ENCODE data around the gene ARMCX5. TPM values are rescaled to one million over a fixed set of nuclear protein-coding genes. Genes with fewer than 3 reads are reported as not detected.

ARMCX5 gene
- total RNA-seq (2014; rRNA removed; shearing (Covaris generic)), result 35.0 and 40.5 TPM in 2 replicates
- 21.2 and 34.0 TPM in 2 replicates for polyA plus RNA-seq (2014; cell fraction: nucleus; rRNA removed)

DNA sequence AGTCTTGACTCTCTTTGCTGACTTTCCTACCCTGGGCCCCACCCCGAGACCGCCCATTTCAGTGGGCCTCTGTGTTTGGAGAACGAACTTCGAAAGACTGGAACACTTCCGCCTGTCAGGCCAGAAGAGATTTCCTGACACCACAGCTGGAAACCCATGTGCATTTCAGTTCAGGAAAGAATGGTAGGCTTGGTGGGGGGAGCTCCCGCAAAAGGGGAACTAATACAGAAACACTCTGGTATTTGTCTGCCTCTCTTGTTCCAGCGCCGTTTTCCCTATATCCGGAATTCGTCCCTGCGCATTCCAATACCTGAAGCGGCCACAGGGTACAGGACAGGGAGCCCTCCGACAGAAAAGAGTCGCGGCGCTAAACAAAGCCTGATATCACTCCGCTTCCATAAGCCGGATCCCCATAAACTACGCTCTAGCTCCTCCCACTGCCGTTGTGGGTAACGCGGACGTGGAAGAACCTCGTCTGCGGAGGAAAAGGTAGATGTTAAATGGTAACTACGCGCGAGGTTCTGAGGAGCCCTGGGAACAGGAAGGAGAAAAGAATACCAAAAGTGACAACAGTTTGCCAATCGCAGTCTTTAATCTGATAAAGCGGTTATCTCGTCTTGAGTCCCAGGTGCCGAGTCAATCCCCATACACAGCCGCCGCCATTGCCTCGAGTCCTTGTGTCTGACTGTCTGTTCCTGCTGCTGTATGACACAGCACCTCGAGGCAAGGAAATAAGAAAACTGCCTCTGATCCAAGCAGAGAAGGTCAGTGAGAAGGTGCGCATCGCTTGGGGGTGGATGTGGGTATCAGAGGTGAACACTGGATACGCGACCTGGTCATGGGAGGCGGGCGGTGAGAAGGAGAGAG is at the start of gene ARMCX5:
Gene ARMCX5, plus strand, starts transcription at position 432 of the 867 bp plus-strand sequence. CDS start 2,627 bp downstream, outside the sequence.
- peak; percentile 86 for DNase-seq (ENCODE audit: extremely low read depth, low read depth)

DNA sequence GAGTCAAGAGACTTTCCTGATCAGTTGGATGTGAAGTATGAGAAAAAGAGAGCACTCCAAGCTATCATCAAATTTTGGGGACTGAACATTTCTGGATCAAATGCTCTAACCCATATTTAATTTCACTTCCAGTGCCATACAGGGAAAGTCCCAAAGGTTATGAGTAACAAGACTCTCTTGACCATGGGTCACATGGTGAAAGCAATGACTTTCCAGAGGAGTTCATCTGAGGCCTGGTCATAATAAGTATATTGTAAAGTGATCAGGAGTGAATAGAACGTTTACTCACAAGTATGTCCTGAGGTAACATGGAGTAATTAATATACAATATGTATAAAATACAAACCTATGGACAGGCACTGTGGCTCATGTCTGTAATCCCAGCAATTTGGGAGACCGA is 40.7 kb upstream of the ARMCX5 start:
- DNase-seq (ENCODE audit: extremely low read depth, low read depth), result no peak

DNA sequence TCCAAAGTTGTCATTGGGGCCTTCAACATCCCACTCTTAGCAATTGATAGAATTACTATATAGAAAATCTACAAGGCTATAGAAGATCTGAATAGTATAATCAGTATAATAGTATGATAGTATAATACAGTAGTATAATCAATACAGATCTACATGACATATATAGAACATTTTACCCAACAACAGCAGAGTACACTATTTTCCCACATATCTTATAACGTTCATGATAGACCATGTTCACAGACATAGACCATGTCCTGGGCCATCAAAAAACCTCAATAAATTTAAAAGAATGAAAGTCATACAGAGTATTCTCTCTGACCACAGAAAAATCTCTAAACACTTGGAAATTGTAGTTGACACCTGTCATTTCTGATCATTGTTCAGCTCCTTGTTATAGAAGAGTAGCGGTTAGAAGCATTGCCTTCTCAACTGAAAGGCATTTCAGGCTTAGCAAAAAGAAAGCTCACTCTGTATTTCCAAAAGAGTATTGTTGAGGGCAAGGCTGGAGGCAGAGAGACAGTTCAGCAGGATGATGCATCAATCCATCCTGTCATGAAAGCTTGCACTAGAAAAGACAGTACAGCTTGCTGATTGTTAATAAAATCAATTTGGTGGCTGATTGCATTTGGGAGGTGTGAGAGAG is 38.8 kb upstream of the ARMCX5 start:
- no peak for DNase-seq (ENCODE audit: extremely low read depth, low read depth)

DNA sequence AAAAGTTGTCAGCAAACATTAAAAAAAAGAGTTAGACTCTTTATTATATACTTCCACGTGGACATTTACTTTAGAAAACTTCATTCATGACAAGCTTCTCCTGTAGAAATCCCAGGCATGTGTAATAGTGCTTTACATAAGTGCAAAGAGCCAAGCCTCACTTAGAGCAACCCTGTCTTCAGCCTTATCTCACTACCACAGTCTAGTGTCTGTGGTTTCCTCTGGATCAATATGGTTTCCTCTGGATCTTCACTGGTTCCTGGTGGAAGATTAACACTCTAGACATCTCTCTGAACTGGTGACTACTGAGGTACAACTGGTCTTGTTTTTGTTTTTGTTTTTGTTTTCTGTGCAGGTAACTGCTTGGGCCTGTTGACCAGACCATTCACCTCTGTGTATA is 18.4 kb upstream of the ARMCX5 start:
- DNase-seq (ENCODE audit: extremely low read depth, low read depth), result no peak

DNA sequence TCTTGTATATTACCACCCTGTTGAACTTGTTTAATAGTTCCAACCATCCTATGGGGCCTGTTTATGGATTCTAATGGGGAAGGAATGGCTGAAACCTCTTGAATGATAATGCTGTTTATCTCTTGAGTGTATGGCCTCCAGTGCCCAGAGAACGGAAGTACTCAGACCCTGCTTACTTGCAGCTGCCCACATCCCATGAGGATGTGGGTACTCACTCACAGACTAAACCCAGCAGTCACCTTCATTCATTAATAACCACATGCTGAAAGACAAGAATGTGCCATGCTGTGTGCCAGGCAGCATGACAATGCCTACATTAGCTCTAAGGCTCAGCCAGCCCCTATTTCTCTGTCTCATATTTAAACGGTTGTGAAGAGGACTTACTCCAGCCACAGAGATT is 5.9 kb upstream of the ARMCX5 start:
- DNase-seq (ENCODE audit: extremely low read depth, low read depth), result no peak

DNA sequence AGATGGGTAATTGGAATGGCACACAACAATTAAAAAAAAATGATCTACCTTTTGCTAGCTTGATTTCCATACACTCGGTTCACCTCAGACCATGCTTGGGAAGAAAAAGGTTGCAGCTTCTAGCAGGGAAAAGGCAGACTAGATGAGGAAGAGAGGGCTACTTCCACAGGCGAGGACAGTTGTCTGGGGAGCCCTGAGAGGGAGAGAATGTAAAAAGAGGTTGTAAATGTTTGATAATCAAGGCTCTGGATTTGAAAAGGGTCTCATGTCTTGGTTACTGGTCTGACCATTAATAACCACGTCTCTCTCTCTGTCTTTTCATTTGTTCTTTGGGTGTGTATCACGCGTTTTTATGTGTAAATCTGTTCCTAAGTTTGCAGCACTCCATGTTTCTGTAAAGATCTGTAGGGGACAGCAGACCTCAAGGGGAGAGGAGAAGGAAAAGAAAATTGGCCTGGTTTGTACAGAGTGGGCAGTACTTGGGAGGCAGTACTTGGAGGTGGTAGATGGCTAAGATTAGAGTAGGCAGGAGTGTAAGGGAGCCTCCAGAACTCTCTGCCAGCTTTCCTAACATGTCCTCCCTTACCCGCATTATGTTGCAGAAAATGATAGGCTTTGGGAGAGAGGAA is 750 bp downstream of the ARMCX5 start:
- no peak for DNase-seq (ENCODE audit: extremely low read depth, low read depth)

DNA sequence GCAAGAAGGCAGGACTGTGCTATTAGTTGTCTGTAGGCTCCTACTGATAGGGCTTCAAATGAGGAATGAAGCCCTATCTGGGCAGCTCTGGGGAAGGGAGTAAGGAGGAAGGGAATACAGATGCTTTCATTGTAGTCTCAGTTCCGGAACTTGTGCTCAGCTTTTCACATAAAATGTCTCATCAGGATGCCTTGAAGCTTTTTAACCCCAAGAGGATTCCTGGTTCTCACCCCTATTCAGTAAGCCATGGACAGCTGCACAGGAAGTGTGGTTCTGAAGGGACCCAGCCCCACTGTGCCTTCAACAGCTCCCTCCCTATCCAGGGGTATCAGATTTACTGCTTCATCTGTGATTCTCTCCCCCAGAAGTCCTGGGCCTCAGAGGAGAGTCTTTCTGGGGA is 5.0 kb downstream of the ARMCX5 start:
- no peak for DNase-seq (ENCODE audit: extremely low read depth, low read depth)

DNA sequence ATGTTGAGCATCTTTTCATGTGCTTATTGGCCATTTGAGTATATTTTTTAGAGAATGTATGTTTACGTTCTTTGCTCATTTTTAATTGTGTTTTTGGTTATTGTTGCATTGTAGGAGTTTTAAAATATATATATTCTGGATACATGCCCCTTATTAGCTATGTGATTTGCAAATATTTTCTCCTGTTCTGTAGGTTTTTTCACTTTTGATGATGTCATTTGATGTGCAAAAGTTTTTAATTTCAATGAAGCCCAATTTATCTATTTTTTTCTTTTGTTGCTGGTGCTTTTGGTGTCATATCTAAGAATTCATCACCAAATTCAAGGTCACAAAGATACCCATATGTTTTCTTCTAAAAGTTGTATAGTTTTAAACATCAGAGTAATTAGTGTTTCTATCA is 6.8 kb downstream of the ARMCX5 start:
- no peak for DNase-seq (ENCODE audit: extremely low read depth, low read depth)

DNA sequence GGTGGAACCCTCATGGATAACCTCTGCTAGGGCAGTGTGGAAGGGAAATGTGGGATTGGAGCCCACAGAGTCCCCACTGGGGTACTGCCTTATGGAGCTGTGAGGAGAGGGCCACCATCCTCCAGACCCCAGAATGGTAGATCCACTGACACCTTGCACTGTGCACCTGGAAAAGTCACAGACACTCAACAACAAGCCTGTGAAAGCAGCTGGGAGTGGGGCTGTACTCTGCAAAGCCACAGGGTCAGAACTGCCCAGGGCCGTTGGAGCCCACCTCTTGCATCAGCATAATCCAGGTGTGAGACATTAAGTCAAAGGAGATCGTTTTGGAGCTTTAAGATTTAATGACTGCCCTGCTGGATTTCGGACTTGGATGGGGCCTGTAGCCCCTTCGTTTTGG is 11.6 kb downstream of the ARMCX5 start:
- DNase-seq (ENCODE audit: extremely low read depth, low read depth), result no peak

DNA sequence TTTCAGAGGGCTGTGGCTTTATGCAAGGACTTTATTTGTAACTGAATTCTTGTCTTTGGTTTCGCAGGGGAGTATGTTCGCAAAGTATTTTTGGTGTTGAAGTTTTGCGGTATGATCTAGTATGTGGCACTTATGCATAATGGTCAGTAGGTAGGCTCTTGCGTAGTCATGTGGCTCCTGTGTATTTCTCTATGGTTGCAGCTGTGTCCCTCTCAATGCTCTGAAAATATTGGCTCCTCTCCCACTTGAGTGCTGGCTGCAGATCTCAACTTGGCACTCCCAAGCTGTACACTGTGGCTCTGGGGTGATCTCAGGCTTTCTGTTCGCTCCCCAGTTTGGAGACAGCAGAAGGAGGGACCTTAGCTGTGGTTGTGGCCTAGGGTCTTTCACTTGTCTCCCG is 24.8 kb downstream of the ARMCX5 start:
- DNase-seq (ENCODE audit: extremely low read depth, low read depth), result no peak

DNA sequence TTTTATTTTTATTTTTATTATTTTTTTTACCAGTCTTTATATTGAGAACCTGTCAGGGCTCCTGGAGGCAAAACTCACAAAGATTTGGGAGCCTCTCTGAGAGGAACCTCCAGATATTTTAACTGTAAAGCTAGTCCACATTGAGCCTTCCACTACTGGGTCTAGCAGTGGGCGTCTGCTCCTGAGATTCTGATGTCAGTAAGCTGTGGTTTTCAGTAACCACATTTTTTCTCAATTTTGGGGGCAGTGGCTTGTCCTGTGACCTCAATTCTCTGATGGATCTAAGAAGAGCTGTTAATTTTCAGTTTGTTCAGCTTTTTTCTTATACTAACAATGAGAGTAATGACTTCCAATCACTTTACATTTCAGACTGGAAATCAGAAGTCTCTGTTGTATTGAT is 28.3 kb downstream of the ARMCX5 start:
- DNase-seq (ENCODE audit: extremely low read depth, low read depth), result no peak

DNA sequence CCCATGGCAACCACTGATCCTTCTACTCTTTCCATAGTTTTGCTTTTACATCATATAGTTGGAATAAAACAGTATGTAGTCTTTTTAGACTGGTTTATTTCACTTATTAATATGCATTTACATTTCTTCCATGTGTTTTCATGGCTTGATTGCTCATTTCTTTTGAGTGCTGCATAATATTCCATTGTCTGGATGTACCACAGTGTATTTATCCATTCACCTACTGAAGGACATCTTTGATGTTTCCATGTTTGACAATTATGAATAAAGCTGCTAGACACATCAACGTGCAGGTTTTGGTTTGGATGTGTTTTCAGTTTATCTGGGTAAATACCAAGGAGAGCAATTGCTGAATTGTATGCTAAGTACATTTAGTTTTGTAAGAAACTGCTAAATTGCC is 38.2 kb downstream of the ARMCX5 start:
- DNase-seq (ENCODE audit: extremely low read depth, low read depth), result no peak

DNA sequence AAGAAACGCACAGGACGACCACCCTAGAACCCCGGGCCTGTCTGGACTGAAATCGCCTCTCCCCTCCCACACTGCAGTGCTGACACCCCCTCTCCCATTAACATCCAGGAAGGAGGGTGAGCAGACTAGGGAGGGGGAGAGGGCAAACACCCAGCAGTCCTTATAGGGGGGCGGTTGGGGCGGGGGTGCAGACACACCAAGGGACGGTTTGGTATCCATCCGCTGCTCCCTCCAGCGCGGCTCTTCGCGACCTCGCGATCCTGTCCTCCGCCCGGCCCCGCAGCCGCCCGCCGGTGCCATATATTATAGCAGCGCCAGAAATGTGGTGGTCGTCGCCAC is 51.6 kb downstream of the ARMCX5 start:
- DNase-seq (ENCODE audit: extremely low read depth, low read depth), result no peak

DNA sequence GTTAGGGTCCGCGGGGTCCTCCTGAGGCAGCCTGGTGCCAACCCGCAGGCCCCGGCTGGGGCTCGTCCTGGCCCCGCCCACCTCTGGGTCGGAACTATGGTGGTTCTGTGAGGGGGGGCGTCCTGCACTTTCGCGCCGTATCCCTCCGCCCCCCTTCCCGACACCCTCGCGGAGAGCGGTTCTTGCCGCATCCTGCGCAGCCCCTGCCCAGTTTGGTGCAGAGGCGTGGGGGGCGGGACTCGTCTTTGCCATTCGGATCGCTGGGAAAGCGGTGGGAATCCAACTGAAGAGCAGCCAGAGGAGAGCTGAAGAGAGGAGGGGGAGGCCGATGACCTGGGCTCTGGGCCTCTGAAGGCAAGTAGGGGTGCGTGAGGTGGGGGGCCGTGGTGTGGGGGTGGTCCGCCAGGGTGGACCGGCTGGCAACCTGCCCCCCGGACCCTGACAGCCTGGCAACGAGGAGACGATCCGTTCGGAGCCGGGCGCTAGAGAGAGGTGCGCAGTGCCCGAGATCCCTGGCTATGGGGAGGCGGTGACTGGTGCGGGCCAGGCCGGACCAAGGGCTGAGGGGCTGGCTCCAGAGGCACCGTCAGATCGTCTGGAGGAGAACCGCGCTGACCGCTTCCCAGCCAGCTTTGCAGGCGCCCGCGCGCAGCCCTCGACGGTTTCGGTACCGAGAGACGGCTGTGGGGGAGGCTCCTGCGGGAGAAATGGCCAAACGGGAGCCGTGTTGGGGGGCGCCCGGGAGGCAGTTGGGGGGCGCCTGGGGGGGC is 52.1 kb downstream of the ARMCX5 start, which contains the start of gene GPRASP1:
Gene GPRASP1, plus strand, starts transcription at position 242 of the 770 bp plus-strand sequence. CDS start 2,431 bp downstream, outside the sequence.
- no peak for DNase-seq (ENCODE audit: extremely low read depth, low read depth)

DNA sequence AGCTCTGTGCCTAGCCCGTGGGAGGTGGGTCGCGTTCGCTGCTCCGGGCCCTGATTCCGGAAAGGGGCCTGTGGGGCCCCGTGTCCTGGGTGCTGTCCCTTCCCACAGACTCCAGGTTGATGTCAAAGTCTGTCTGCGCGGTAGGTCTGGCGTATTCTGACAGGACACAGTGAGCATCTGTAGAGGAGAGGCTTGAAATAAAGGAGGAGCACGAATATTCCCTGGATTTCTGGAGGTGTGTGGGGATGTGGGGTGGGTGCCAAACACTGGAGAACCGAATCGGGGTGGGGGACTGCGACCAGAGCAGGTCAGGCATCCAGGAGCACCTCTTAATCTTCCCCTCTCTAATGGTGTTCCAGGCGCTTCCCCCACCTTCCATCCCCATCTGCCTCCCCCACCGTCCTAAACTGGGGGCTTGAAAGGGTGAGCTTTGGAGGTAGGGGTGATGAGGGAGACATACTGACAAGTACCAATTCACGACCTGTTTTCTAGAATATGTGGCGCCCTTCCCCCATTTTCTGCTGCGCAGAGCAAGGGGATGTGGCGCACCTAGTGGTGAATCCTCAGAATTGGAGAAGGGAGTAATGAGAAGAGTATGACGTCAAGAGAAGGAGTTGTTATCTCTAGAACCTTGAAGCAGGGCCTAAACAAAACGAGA is 52.8 kb downstream of the ARMCX5 start:
- no peak for DNase-seq (ENCODE audit: extremely low read depth, low read depth)

Other genes with a start within 250 kb of the ARMCX5 start
- gene NXF2B, start 159.5 kb upstream of the ARMCX5 start, total RNA-seq (2014; rRNA removed; shearing (Covaris generic)), result not detected in 2 replicates
- gene TCP11X2, start 127.7 kb upstream of the ARMCX5 start, total RNA-seq (2014; rRNA removed; shearing (Covaris generic)), result not detected in 2 replicates
- gene TMSB15A, start 82.8 kb upstream of the ARMCX5 start, total RNA-seq (2014; rRNA removed; shearing (Covaris generic)), result 0.42 TPM in 1 of 2 replicates, not detected in the other
- gene GPRASP1, start 52.0 kb downstream of the ARMCX5 start, total RNA-seq (2014; rRNA removed; shearing (Covaris generic)), result 0.94 and 2.2 TPM in 2 replicates
- gene GPRASP2, start 112.9 kb downstream of the ARMCX5 start, total RNA-seq (2014; rRNA removed; shearing (Covaris generic)), result 7.2 and 9.8 TPM in 2 replicates
- 2.3 and 3.2 TPM in 2 replicates for gene GPRASP3, start 121.2 kb downstream of the ARMCX5 start, total RNA-seq (2014; rRNA removed; shearing (Covaris generic))